Measurements from ENCODE around the gene JOSD2. TPM values are rescaled to one million over a fixed set of nuclear protein-coding genes. Genes with fewer than 3 reads are reported as not detected.
A peak's percentile ranks its signal among the peaks of the same experiment; 100 is the strongest.

Gene JOSD2
- total and polyA plus RNA-seq, 9 of the 15 experiments (the other 6 are each of a cell fraction or from before 2014, with no cell fraction given): 0.06 to 14.4 (median 3.1) TPM

DNA sequence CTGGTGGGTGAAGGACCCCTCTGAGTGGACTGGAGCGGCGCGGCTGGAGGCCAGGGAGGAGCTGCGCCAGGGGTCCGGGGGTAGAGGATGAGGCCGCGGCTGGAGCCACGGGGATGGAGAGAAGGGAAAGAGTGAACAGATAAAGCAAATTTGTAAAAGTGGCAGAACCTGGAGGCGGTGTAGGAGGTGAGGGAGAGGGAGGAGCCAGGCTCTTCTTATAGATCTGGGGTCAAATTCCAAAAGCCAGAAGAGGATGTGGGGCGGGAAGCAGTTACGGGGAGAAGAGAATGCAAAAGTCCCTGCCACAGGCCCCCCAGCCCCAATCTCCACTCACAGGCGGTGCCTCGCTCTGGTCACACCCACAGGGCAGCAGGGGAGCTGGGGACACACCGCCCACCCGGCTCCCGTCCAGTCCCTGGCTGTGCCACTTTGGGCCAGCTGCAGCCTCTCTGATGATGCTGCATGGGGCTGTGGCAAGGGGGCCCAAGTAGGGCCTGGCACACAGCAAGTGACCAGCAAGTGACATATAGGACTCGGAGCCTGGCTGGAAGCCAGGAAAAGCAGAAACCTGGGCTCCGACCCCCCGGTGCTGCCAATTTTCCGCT lies 46.1 kb upstream of the JOSD2 start:
- peak; percentile 15 for ATAC-seq
- peaks cover 0 to 13% of the 10 kb centered on the region in 2 experiments; a peak in 2 of 5 replicates for H3K27me3 ChIP-seq (ENCODE audit: control insufficient read depth in 2 of 2, insufficient read depth in 2 of 2, low read length in 2 of 2)
- H3K4me2 ChIP-seq (ENCODE audit: insufficient read depth, low read length): peak overlapping the region; percentile 89
- H4K20me1 ChIP-seq (replicated peaks; ENCODE audit: control insufficient read depth, insufficient read depth, low read length): peaks cover 8% of the 10 kb centered on the region
- H2AFZ ChIP-seq (ENCODE audit: low read depth, low read length): peak overlapping the region; percentile 98
- intact Hi-C loops (cut with micrococcal nuclease) (no loop called here), in situ Hi-C loops (cut with MboI) (no loop called here)
- H3K79me2 ChIP-seq (ENCODE audit: control insufficient read depth, insufficient read depth, low read length): no peaks in the 10 kb centered on the region
- ChIA-PET CTCF (ENCODE audit: low intra/inter-chr PET ratio) (interaction anchor here (0.6 to 1.1 kb wide), 4 partner anchors 9 to 200 kb away, joined by 3 to 4 read pairs (median 3); no protein-coding TSS in a partner anchor), POLR2A (interaction anchor here (0.6 to 1.2 kb wide), 2 partner anchors 17 to 191 kb away, joined by 3 to 4 read pairs; no protein-coding TSS in a partner anchor)
- no peaks in the 10 kb centered on the region for H3K9me1 ChIP-seq (ENCODE audit: control insufficient read depth, insufficient read depth, low read length)
- FAIRE-seq: no peak
- peak overlapping the region; percentile 54 for H3K4me3 ChIP-seq
- no peaks in the 10 kb centered on the region for H3K36me3 ChIP-seq (ENCODE audit: control insufficient read depth, insufficient read depth, low read length)
- H3K27ac ChIP-seq (ENCODE audit: extremely low read depth, low read depth, low read length): no peak overlapping the region
- H3K9ac ChIP-seq (ENCODE audit: insufficient read depth in 1 of 2, low read depth in 2 of 2, low read length in 2 of 2): peak overlapping the region; percentile 53 to 90; a peak in 3 of 4 replicates
- no TSS peak for BruUV-seq (replicated peaks)
- TF ChIP-seq ZFP36 (IDR thresholded peaks at IDR 0.05; ENCODE audit: low read depth, low read length, partially characterized antibody) (peak; percentile 26), TCF3 (CRISPR knock-in tag; IDR thresholded peaks at IDR 0.05) (no peak), NFIC (IDR thresholded peaks at IDR 0.05) (peak; percentile 68), EGR1 (conservative IDR thresholded peaks at IDR 0.05) (peak; percentile 65; the same call in 1 of the 2 replicates), ZNF24 (IDR thresholded peaks at IDR 0.05) (no peak)
- H3K9me3 ChIP-seq (replicated peaks; ENCODE audit: control insufficient read depth, insufficient read depth, low read depth, low read length): no peaks in the 10 kb centered on the region
- peak; percentile 34 to 48 (median 41) for DNase-seq (ENCODE audit: extremely low read depth in 1 of 4, low spot score in 3 of 4)
- WGBS (ENCODE audit: insufficient coverage, low coverage, missing lambda C conversion rate): 21% methylated on average over 12 of the region's 20 CpGs
- peaks cover 18 to 27% of the 10 kb centered on the region in 2 experiments for H3K4me1 ChIP-seq (replicated peaks in 1 of 2; ENCODE audit: control insufficient read depth in 2 of 2, insufficient read depth in 2 of 2, low read length in 2 of 2)
